Upper lobe of right lung (tissue), 1 donor: ENCODE results near the gene SLC4A3. TPM values are rescaled to one million over a fixed set of nuclear protein-coding genes. Genes with fewer than 3 reads are reported as not detected.
A peak's percentile ranks its signal among the peaks of the same experiment; 100 is the strongest.

Experiments used
- ATAC-seq: fragments of 200-7000 bp; cut with Tn5 transposase; one replicate; pipeline ENCODE4 v1.9.1; 2020; ENCODE audit warnings: mild to moderate bottlenecking, moderate library complexity
- DNase-seq: peaks from one replicate; pipeline ENCODE4 v3.0.0-alpha.2; 2020
- H3K27ac ChIP-seq: fragments of 200-600 bp; one replicate; pipeline ENCODE4 v1.8.0; 2022
- H3K27me3 ChIP-seq: fragments of 200-600 bp; one replicate; pipeline ENCODE4 v1.8.0; 2022; ENCODE audit warnings: mild to moderate bottlenecking
- H3K36me3 ChIP-seq: fragments of 200-600 bp; one replicate; pipeline ENCODE4 v1.8.0; 2022
- H3K4me1 ChIP-seq: fragments of 200-600 bp; one replicate; pipeline ENCODE4 v1.8.0; 2022
- H3K4me3 ChIP-seq: fragments of 200-600 bp; one replicate; pipeline ENCODE4 v1.8.0; 2022; ENCODE audit warnings: mild to moderate bottlenecking
- H3K9me3 ChIP-seq: fragments of 200-600 bp; one replicate; pipeline ENCODE4 v1.8.0; 2022
- CTCF ChIP-seq: fragments of 200-600 bp; IDR thresholded peaks from one replicate; pipeline ENCODE4 v1.8.0; 2022; ENCODE audit warnings: antibody characterized with exemption
- intact Hi-C: fragments of 100-400 bp; cut with DNase I; formaldehyde crosslinking; loops from one replicate; pipeline ENCODE4 v1.11.0; 2022
- total RNA-seq: library from RNA; stranded (reverse); fragmentation: NEBNext Ultra II Directional; extraction: Animal tissue kit (Norgen Biotek cat#: 25700); gene quantifications from one replicate; pipeline ENCODE4 v1.2.1, GENCODE V29; 2021
- donor health status: DM: no; HTN: yes; CAD: no; lungs with severe emphysema.

The SLC4A3 gene
- total RNA-seq, 1 donor from 2014 or later, result 2.9 TPM

DNA sequence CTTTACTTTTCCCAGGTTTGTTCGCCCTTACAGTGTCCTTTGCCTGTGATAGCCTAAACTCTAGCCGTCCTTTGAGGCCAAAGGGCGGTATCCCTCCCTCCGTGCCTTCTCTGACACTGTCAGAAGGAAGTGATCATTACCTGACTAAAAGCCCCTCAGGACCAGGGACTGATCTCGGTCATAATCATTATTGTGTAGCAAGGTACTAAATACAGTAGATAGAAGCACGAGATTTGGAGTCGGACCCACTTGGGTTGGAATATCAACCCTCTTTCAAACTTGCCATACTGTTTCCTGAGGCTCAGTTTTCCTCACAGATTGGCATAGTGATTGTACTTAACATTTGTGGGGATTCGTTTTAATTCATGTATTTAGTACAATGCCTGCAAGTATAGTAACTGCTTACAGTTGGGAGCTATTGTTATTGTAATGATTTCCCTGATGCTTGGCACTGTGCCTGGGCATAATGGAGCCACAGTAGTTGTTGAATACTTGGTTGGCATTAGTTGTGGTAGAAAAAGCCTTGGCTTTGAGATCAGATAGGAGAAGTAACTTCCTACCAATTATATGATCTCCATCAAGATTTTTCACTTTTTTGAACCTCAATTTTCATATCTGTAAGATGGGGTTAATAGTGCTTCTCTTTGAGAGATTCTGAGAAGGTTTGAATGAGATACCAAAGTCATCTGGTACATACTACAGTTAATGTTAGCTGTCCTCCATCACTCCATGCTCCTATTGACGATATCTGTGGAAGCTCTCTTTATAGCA lies 28.9 kb upstream of the SLC4A3 start:
- no peak for TF ChIP-seq CTCF
- ATAC-seq, result no peak
- peaks cover 10% of the 10 kb centered on the region for H3K4me1 ChIP-seq
- intact Hi-C loops, result no loop called here
- DNase-seq, result no peak
- peak overlapping the region; percentile 73 for H3K4me3 ChIP-seq
- H3K36me3 ChIP-seq, result peaks cover 22% of the 10 kb centered on the region
- no peaks in the 10 kb centered on the region for H3K9me3 ChIP-seq
- no peaks in the 10 kb centered on the region for H3K27me3 ChIP-seq
- peak overlapping the region; percentile 93 for H3K27ac ChIP-seq

DNA sequence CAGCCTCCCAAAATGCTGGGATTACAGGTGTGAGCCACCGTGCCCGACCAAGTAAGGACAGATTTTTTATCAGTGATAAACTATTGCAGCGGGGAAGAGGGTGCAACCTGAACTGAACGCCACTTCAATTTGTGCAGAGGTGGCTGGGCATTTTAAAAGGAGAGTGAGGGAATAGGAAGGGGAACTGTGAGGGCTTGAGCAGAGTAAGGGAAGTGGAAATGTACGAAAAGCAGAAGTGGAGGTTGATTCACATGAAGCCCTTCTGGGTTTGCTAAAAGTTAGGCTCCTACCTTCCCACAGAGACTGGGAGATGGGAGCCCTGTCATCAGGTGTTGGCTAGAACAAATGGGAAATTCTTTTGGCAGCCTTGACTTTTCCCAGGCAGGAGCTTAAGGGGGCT lies 23.7 kb upstream of the SLC4A3 start:
- H3K36me3 ChIP-seq, result peaks cover 52% of the 10 kb centered on the region
- no peak overlapping the region for H3K4me3 ChIP-seq
- H3K4me1 ChIP-seq, result peaks cover 4% of the 10 kb centered on the region
- DNase-seq (no peak), ATAC-seq (peak; percentile 70)
- H3K9me3 ChIP-seq, result no peaks in the 10 kb centered on the region
- intact Hi-C loops, result no loop called here
- no peak overlapping the region for H3K27ac ChIP-seq
- no peaks in the 10 kb centered on the region for H3K27me3 ChIP-seq
- TF ChIP-seq CTCF, result no peak

DNA sequence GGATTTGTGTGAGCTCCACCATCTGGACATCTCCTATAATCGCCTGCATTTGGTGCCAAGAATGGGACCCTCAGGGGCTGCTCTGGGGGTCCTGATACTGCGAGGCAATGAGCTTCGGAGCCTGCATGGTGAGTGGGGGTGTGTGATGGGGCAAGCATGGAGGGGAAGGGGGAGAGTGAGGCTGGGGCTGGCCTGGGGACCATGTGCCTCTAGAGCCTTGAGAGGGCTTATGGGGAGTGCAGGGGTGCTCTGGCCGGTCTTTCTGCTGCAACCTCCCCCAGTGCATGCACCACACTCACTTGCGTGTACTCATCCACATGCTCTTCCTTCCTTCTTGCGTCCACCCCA lies 21.8 kb upstream of the SLC4A3 start:
- Histone ChIP-seq H3K9me3 (no peaks in the 10 kb centered on the region), H3K36me3 (peaks cover 60% of the 10 kb centered on the region), H3K4me1 (no peaks in the 10 kb centered on the region), H3K4me3 (no peak overlapping the region), H3K27ac (no peak overlapping the region), H3K27me3 (no peaks in the 10 kb centered on the region)
- no peak for ATAC-seq
- intact Hi-C loops, result no loop called here
- no peak for TF ChIP-seq CTCF
- no peak for DNase-seq

GRCh38 chr2:219607931-219608330 lies 19.5 kb upstream of the SLC4A3 start:
- Histone ChIP-seq H3K4me3 (no peak overlapping the region), H3K4me1 (no peaks in the 10 kb centered on the region), H3K27ac (no peak overlapping the region), H3K27me3 (no peaks in the 10 kb centered on the region), H3K36me3 (peaks cover 42% of the 10 kb centered on the region), H3K9me3 (no peaks in the 10 kb centered on the region)
- intact Hi-C loops, result no loop called here
- TF ChIP-seq CTCF, result no peak
- DNase-seq (no peak), ATAC-seq (no peak)

DNA sequence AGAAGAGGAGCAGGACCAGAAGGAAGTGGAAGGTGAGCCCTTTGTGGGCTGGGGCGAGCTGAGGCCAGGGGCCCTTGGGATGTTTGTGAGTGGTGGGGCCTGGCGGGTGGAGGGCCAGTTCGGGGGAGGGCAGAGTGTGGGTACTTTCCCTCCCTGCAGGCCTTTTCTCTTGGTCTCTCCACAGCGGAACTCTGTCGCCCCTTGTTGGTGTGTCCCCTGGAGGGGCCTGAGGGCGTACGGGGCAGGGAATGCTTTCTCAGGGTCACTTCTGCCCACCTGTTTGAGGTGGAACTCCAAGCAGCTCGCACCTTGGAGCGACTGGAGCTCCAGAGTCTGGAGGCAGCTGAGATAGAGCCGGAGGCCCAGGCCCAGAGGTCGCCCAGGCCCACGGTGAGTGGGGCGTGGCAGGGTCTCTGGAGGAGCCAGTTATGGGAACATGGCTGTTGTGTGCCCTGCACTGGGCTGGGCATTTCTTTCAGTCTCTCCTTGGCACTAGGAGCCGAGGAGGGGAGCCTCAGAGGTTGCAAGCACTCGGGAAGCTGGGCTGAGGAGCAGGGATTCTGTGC lies 18.9 kb upstream of the SLC4A3 start:
- H3K36me3 ChIP-seq, result peaks cover 38% of the 10 kb centered on the region

More for the DNA sequence above, 18.9 kb upstream of the SLC4A3 start:
- ATAC-seq (no peak), DNase-seq (no peak)
- TF ChIP-seq CTCF, result no peak
- Histone ChIP-seq H3K4me1 (no peaks in the 10 kb centered on the region), H3K4me3 (no peak overlapping the region), H3K27ac (no peak overlapping the region), H3K9me3 (no peaks in the 10 kb centered on the region), H3K27me3 (no peaks in the 10 kb centered on the region)
- intact Hi-C loops, result no loop called here
